ENCODE data around the gene TRMT61A. TPM values are rescaled to one million over a fixed set of nuclear protein-coding genes. Genes with fewer than 3 reads are reported as not detected.
A peak's percentile ranks its signal among the peaks of the same experiment; 100 is the strongest.

The TRMT61A gene
- total and polyA plus RNA-seq, 2 of the 13 experiments (the other 11 are each of a cell fraction or from before 2014, with no cell fraction given), result 6.5 to 13.6 TPM

- TF ChIP-seq ZFX (CRISPR knock-in tag; IDR thresholded peaks at IDR 0.05; ENCODE audit: low read depth), result peak; percentile 81
- TF ChIP-seq ZGPAT (CRISPR knock-in tag; IDR thresholded peaks at IDR 0.05), result 0 out of 2 replicates have a peak, but pooled peaks have one; percentile 29
- no peak for TF ChIP-seq MTF1 (CRISPR knock-in tag; IDR thresholded peaks at IDR 0.05)
- 0 out of 2 replicates have a peak, but pooled peaks have one; percentile 13 for TF ChIP-seq ZBTB38 (CRISPR knock-in tag; IDR thresholded peaks at IDR 0.05)
- 0 out of 3 replicates have a peak, but pooled peaks have one; percentile 20 for TF ChIP-seq MXI1 (IDR thresholded peaks at IDR 0.05; ENCODE audit: borderline replicate concordance, low read depth, low read length)
- TF ChIP-seq NFIB (CRISPR knock-in tag; IDR thresholded peaks at IDR 0.05; ENCODE audit: borderline replicate concordance), result no peak; the same call in 1 of the 2 replicates
- peak; percentile 58; the same call in 1 of the 2 replicates for TF ChIP-seq RNF2 (conservative IDR thresholded peaks at IDR 0.05; ENCODE audit: low read depth)
- peak; percentile 89 for TF ChIP-seq MAX (IDR thresholded peaks at IDR 0.05)
- TF ChIP-seq ZSCAN21 (CRISPR knock-in tag; IDR thresholded peaks at IDR 0.05; ENCODE audit: borderline replicate concordance), result peak; percentile 34; the same call in 1 of the 2 replicates
- peak; percentile 53 for TF ChIP-seq BHLHE40 (IDR thresholded peaks at IDR 0.05; ENCODE audit: low read length)
- TF ChIP-seq SALL1 (CRISPR knock-in tag; IDR thresholded peaks at IDR 0.05), result peak; percentile 60
- peak; percentile 35; the same call in 1 of the 2 replicates for TF ChIP-seq NRL (CRISPR knock-in tag; IDR thresholded peaks at IDR 0.05; ENCODE audit: borderline replicate concordance)
- TF ChIP-seq USF2 (IDR thresholded peaks at IDR 0.05; ENCODE audit: low read depth, low read length), result peak; percentile 59
- TF ChIP-seq USF2 (CRISPR knock-in tag; IDR thresholded peaks at IDR 0.05; ENCODE audit: borderline replicate concordance), result no peak
- TF ChIP-seq ZNF251 (CRISPR knock-in tag; IDR thresholded peaks at IDR 0.05), result no peak
Observed at GRCh38 chr14:103543721-103544387, 14.9 kb downstream of the TRMT61A start (continued).
